ENCODE results near the gene KATNBL1. TPM values are rescaled to one million over a fixed set of nuclear protein-coding genes. Genes with fewer than 3 reads are reported as not detected.

The KATNBL1 gene
- total and polyA plus RNA-seq, 4 donors = 16.4 to 64.7 (median 48.3) TPM

- intact Hi-C loops (cut with DNase I) = no loop called here
- ATAC-seq (ENCODE audit: low FRiP score) (no peak), DNase-seq (no peak)
- 73 to 80% methylated on average over 4 of the region's 4 CpGs for WGBS, 2 donors
- Histone ChIP-seq H3K4me3 (ENCODE audit: low read length in 2 of 2) (no peak overlapping the region), H3K27ac (ENCODE audit: low read depth in 1 of 2, low read length in 2 of 2) (no peak overlapping the region), H3K27me3 (ENCODE audit: control insufficient read depth in 1 of 2, insufficient read depth in 2 of 2, low read length in 1 of 2) (no peaks in the 10 kb centered on the region), H3K9me3 (ENCODE audit: control insufficient read depth, low read length) (no peaks in the 10 kb centered on the region), H3K36me3 (ENCODE audit: control insufficient read depth in 1 of 2, insufficient read depth in 2 of 2, low read length in 1 of 2) (no peaks in the 10 kb centered on the region), H3K4me1 (ENCODE audit: control insufficient read depth in 1 of 2, insufficient read depth in 2 of 2, low read length in 2 of 2) (no peaks in the 10 kb centered on the region)
These were observed 90.6 kb downstream of the KATNBL1 start for GRCh38 chr15:34119291-34119690.

GRCh38 chr15:34116620-34117019 is 93.3 kb downstream of the KATNBL1 start:
- WGBS, 2 donors = 54 to 56% methylated on average over 2 of the region's 2 CpGs
- no peaks in the 10 kb centered on the region for H3K4me1 ChIP-seq (ENCODE audit: control insufficient read depth in 1 of 2, insufficient read depth in 2 of 2, low read length in 2 of 2)
- DNase-seq (no peak), ATAC-seq (ENCODE audit: low FRiP score) (no peak)
- no peak overlapping the region for H3K4me3 ChIP-seq (ENCODE audit: low read length in 2 of 2)
- H3K27ac ChIP-seq (ENCODE audit: low read depth in 1 of 2, low read length in 2 of 2) = no peak overlapping the region
- no peaks in the 10 kb centered on the region for H3K27me3 ChIP-seq (ENCODE audit: control insufficient read depth in 1 of 2, insufficient read depth in 2 of 2, low read length in 1 of 2)
- no peaks in the 10 kb centered on the region for H3K9me3 ChIP-seq (ENCODE audit: control insufficient read depth, low read length)
- intact Hi-C loops (cut with DNase I) = no loop called here
- no peaks in the 10 kb centered on the region for H3K36me3 ChIP-seq (ENCODE audit: control insufficient read depth in 1 of 2, insufficient read depth in 2 of 2, low read length in 1 of 2)

GRCh38 chr15:34114739-34115138 is 95.2 kb downstream of the KATNBL1 start:
- no peak for ATAC-seq (ENCODE audit: low FRiP score)
- WGBS, 2 donors = 77 to 85% methylated on average over 3 of the region's 3 CpGs
- no peaks in the 10 kb centered on the region for H3K4me1 ChIP-seq (ENCODE audit: control insufficient read depth in 1 of 2, insufficient read depth in 2 of 2, low read length in 2 of 2)

GRCh38 chr15:34114215-34114614 is 95.7 kb downstream of the KATNBL1 start:
- ATAC-seq (ENCODE audit: low FRiP score) = no peak
- intact Hi-C loops (cut with DNase I) = no loop called here
- WGBS, 2 donors = 48 to 50% methylated on average over 2 of the region's 2 CpGs
- Histone ChIP-seq H3K9me3 (ENCODE audit: control insufficient read depth, low read length) (no peaks in the 10 kb centered on the region), H3K4me1 (ENCODE audit: control insufficient read depth in 1 of 2, insufficient read depth in 2 of 2, low read length in 2 of 2) (no peaks in the 10 kb centered on the region), H3K27me3 (ENCODE audit: control insufficient read depth in 1 of 2, insufficient read depth in 2 of 2, low read length in 1 of 2) (no peaks in the 10 kb centered on the region), H3K27ac (ENCODE audit: low read depth in 1 of 2, low read length in 2 of 2) (no peak overlapping the region), H3K36me3 (ENCODE audit: control insufficient read depth in 1 of 2, insufficient read depth in 2 of 2, low read length in 1 of 2) (no peaks in the 10 kb centered on the region), H3K4me3 (ENCODE audit: low read length in 2 of 2) (no peak overlapping the region)
- no peak for DNase-seq

More at GRCh38 chr15:34114739-34115138, 95.2 kb downstream of the KATNBL1 start:
- DNase-seq = no peak
- no peak overlapping the region for H3K4me3 ChIP-seq (ENCODE audit: low read length in 2 of 2)
- intact Hi-C loops (cut with DNase I) = no loop called here
- H3K27ac ChIP-seq (ENCODE audit: low read depth in 1 of 2, low read length in 2 of 2) = no peak overlapping the region
- H3K36me3 ChIP-seq (ENCODE audit: control insufficient read depth in 1 of 2, insufficient read depth in 2 of 2, low read length in 1 of 2) = no peaks in the 10 kb centered on the region
- H3K27me3 ChIP-seq (ENCODE audit: control insufficient read depth in 1 of 2, insufficient read depth in 2 of 2, low read length in 1 of 2) = no peaks in the 10 kb centered on the region
- H3K9me3 ChIP-seq (ENCODE audit: control insufficient read depth, low read length) = no peaks in the 10 kb centered on the region

- H3K27me3 ChIP-seq (ENCODE audit: control insufficient read depth in 1 of 2, insufficient read depth in 2 of 2, low read length in 1 of 2) = no peaks in the 10 kb centered on the region
These were observed 98.4 kb downstream of the KATNBL1 start for GRCh38 chr15:34111488-34111887.

GRCh38 chr15:34109797-34110663 is 99.9 kb downstream of the KATNBL1 start:
- Histone ChIP-seq H3K27me3 (ENCODE audit: control insufficient read depth in 1 of 2, insufficient read depth in 2 of 2, low read length in 1 of 2) (no peaks in the 10 kb centered on the region), H3K9me3 (ENCODE audit: control insufficient read depth, low read length) (no peaks in the 10 kb centered on the region), H3K36me3 (ENCODE audit: control insufficient read depth in 1 of 2, insufficient read depth in 2 of 2, low read length in 1 of 2) (no peaks in the 10 kb centered on the region), H3K27ac (ENCODE audit: low read depth in 1 of 2, low read length in 2 of 2) (no peak overlapping the region), H3K4me1 (ENCODE audit: control insufficient read depth in 1 of 2, insufficient read depth in 2 of 2, low read length in 2 of 2) (no peaks in the 10 kb centered on the region), H3K4me3 (ENCODE audit: low read length in 2 of 2) (no peak overlapping the region)
- no peak for ATAC-seq (ENCODE audit: low FRiP score)
- DNase-seq = no peak
- intact Hi-C loops (cut with DNase I) = loop anchor here (10.0 kb wide), 1 partner anchor 255 kb away; the partner anchor contains the start of gene LPCAT4 (in 2 of the 2)
- WGBS, 2 donors = 67 to 71% methylated on average over 5 of the region's 5 CpGs

More at GRCh38 chr15:34111488-34111887, 98.4 kb downstream of the KATNBL1 start:
- ATAC-seq (ENCODE audit: low FRiP score) (no peak), DNase-seq (no peak)
- Histone ChIP-seq H3K27ac (ENCODE audit: low read depth in 1 of 2, low read length in 2 of 2) (no peak overlapping the region), H3K9me3 (ENCODE audit: control insufficient read depth, low read length) (no peaks in the 10 kb centered on the region), H3K36me3 (ENCODE audit: control insufficient read depth in 1 of 2, insufficient read depth in 2 of 2, low read length in 1 of 2) (no peaks in the 10 kb centered on the region), H3K4me1 (ENCODE audit: control insufficient read depth in 1 of 2, insufficient read depth in 2 of 2, low read length in 2 of 2) (no peaks in the 10 kb centered on the region), H3K4me3 (ENCODE audit: low read length in 2 of 2) (no peak overlapping the region)
- WGBS, 2 donors = 67 to 70% methylated on average over 6 of the region's 6 CpGs
- intact Hi-C loops (cut with DNase I) = no loop called here

GRCh38 chr15:34107315-34107714 is 102.6 kb downstream of the KATNBL1 start:
- ATAC-seq (ENCODE audit: low FRiP score) (no peak), DNase-seq (no peak)
- intact Hi-C loops (cut with DNase I) = loop anchor here (10.0 kb wide), 1 partner anchor 257 kb away; the partner anchor contains the start of gene LPCAT4 (in 2 of the 2)
- H3K36me3 ChIP-seq (ENCODE audit: control insufficient read depth in 1 of 2, insufficient read depth in 2 of 2, low read length in 1 of 2) = no peaks in the 10 kb centered on the region
- H3K27ac ChIP-seq (ENCODE audit: low read depth in 1 of 2, low read length in 2 of 2) = no peak overlapping the region
- H3K27me3 ChIP-seq (ENCODE audit: control insufficient read depth in 1 of 2, insufficient read depth in 2 of 2, low read length in 1 of 2) = no peaks in the 10 kb centered on the region
- no peaks in the 10 kb centered on the region for H3K9me3 ChIP-seq (ENCODE audit: control insufficient read depth, low read length)
- 86 to 92% methylated on average over 2 of the region's 2 CpGs for WGBS, 2 donors
- H3K4me1 ChIP-seq (ENCODE audit: control insufficient read depth in 1 of 2, insufficient read depth in 2 of 2, low read length in 2 of 2) = no peaks in the 10 kb centered on the region
- H3K4me3 ChIP-seq (ENCODE audit: low read length in 2 of 2) = no peak overlapping the region

GRCh38 chr15:34106423-34106822 is 103.5 kb downstream of the KATNBL1 start:
- DNase-seq (no peak), ATAC-seq (ENCODE audit: low FRiP score) (no peak)
- WGBS, 2 donors = 97 to 100% methylated on average over 1 of the region's 1 CpG
- H3K9me3 ChIP-seq (ENCODE audit: control insufficient read depth, low read length) = no peaks in the 10 kb centered on the region
- no peaks in the 10 kb centered on the region for H3K36me3 ChIP-seq (ENCODE audit: control insufficient read depth in 1 of 2, insufficient read depth in 2 of 2, low read length in 1 of 2)
- no peaks in the 10 kb centered on the region for H3K4me1 ChIP-seq (ENCODE audit: control insufficient read depth in 1 of 2, insufficient read depth in 2 of 2, low read length in 2 of 2)
- no peak overlapping the region for H3K27ac ChIP-seq (ENCODE audit: low read depth in 1 of 2, low read length in 2 of 2)
- intact Hi-C loops (cut with DNase I) = loop anchor here (10.0 kb wide), 1 partner anchor 258 kb away; the partner anchor contains the start of gene LPCAT4 (in 2 of the 2)
- no peaks in the 10 kb centered on the region for H3K27me3 ChIP-seq (ENCODE audit: control insufficient read depth in 1 of 2, insufficient read depth in 2 of 2, low read length in 1 of 2)
- no peak overlapping the region for H3K4me3 ChIP-seq (ENCODE audit: low read length in 2 of 2)
